ENCODE results near the gene SLC4A2.

Gene SLC4A2

GRCh38 chr7:151116603-151117440 is 57.4 kb downstream of the SLC4A2 start:
- DNase-seq = no peak

GRCh38 chr7:151117565-151117964 is 58.2 kb downstream of the SLC4A2 start:
- Histone ChIP-seq H3K27ac (no peak overlapping the region), H3K36me3 (peaks cover 19 to 58% (median 58%) of the 10 kb centered on the region in 3 donors), H3K27me3 (no peaks in the 10 kb centered on the region), H3K4me3 (no peak overlapping the region), H3K4me1 (peaks cover 0 to 19% (median 8%) of the 10 kb centered on the region in 4 donors), H3K9me3 (no peaks in the 10 kb centered on the region)
- no peak for TF ChIP-seq CTCF (IDR thresholded peaks at IDR 0.05)
- intact Hi-C loops (cut with DNase I; ENCODE audit: low total_unique reads) = loop anchor here (10.0 kb wide), 1 partner anchor 103 kb away; no protein-coding TSS in a partner anchor
- DNase-seq = no peak

More at GRCh38 chr7:151116603-151117440, 57.4 kb downstream of the SLC4A2 start:
- TF ChIP-seq CTCF (IDR thresholded peaks at IDR 0.05) = no peak
- H3K27ac ChIP-seq = no peak overlapping the region
- no peak overlapping the region for H3K4me3 ChIP-seq
- intact Hi-C loops (cut with DNase I; ENCODE audit: low total_unique reads) = loop anchor here (10.0 kb wide), 1 partner anchor 102 kb away; no protein-coding TSS in a partner anchor
- H3K4me1 ChIP-seq = peaks cover 0 to 19% (median 8%) of the 10 kb centered on the region in 4 donors
- no peaks in the 10 kb centered on the region for H3K9me3 ChIP-seq
- no peaks in the 10 kb centered on the region for H3K27me3 ChIP-seq
- H3K36me3 ChIP-seq = peaks cover 19 to 51% (median 50%) of the 10 kb centered on the region in 3 donors

DNA sequence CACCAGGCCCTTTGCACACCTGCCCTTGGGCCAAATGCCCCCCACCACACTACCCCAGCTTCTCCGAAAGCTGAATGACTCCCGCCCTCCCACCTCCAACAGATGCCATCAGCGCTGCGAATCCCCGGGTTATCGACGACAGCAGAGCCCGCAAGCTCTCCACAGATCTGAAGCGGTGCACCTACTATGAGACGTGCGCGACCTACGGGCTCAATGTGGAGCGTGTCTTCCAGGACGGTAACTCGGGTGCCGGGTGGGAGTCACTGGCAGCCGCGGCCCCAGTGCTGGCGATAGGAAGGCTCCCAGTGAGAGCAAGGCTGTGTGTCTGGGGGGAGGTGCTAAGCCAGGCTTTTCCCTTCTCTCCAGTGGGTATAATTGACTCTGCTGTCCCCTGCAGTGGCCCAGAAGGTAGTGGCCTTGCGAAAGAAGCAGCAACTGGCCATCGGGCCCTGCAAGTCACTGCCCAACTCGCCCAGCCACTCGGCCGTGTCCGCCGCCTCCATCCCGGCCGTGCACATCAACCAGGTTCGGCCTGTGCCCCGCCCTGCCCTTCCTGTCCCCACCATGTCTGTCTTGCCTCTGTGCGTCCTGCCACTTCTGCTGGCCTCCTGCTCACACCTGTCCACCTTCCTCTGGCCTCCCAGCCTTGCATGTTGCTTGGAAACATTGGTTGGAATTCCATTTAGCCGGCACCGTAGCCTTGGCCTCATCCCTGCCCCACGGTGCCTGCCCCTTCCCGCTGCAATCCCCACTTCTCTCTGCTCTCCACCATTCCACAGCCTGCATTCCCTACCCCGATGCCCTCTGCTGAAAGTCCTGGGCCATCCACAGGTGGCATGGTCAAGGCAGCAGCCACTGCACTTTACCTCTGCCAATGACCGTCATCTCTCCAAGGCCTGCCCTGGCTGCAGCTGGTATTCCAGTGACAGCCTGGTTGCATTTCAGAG is 59.0 kb downstream of the SLC4A2 start:
- Histone ChIP-seq H3K4me3 (no peak overlapping the region), H3K4me1 (peaks cover 0 to 19% (median 8%) of the 10 kb centered on the region in 4 donors), H3K36me3 (peaks cover 27 to 66% (median 66%) of the 10 kb centered on the region in 3 donors), H3K9me3 (no peaks in the 10 kb centered on the region), H3K27me3 (no peaks in the 10 kb centered on the region), H3K27ac (no peak overlapping the region)
- no peak for DNase-seq
- TF ChIP-seq CTCF (IDR thresholded peaks at IDR 0.05) = no peak
- intact Hi-C loops (cut with DNase I; ENCODE audit: low total_unique reads) = loop anchor here (10.0 kb wide), 1 partner anchor 104 kb away; no protein-coding TSS in a partner anchor

GRCh38 chr7:151119055-151119415 is 59.6 kb downstream of the SLC4A2 start:
- Histone ChIP-seq H3K4me1 (peaks cover 0 to 19% (median 8%) of the 10 kb centered on the region in 4 donors), H3K36me3 (peaks cover 30 to 73% (median 70%) of the 10 kb centered on the region in 3 donors), H3K9me3 (no peaks in the 10 kb centered on the region), H3K27me3 (no peaks in the 10 kb centered on the region), H3K27ac (no peak overlapping the region), H3K4me3 (no peak overlapping the region)
- no peak for TF ChIP-seq CTCF (IDR thresholded peaks at IDR 0.05)
- no peak for DNase-seq
- intact Hi-C loops (cut with DNase I; ENCODE audit: low total_unique reads) = loop anchor here (10.0 kb wide), 1 partner anchor 104 kb away; no protein-coding TSS in a partner anchor

GRCh38 chr7:151119902-151120301 is 60.5 kb downstream of the SLC4A2 start:
- TF ChIP-seq CTCF (IDR thresholded peaks at IDR 0.05) = no peak

More at GRCh38 chr7:151119902-151120301, 60.5 kb downstream of the SLC4A2 start:
- no peaks in the 10 kb centered on the region for H3K9me3 ChIP-seq
- H3K27ac ChIP-seq = no peak overlapping the region
- H3K27me3 ChIP-seq = no peaks in the 10 kb centered on the region
- H3K4me1 ChIP-seq = peaks cover 0 to 13% (median 5%) of the 10 kb centered on the region in 4 donors
- no peak overlapping the region for H3K4me3 ChIP-seq
- peaks cover 30 to 82% (median 78%) of the 10 kb centered on the region in 3 donors for H3K36me3 ChIP-seq
- no peak for DNase-seq
- intact Hi-C loops (cut with DNase I; ENCODE audit: low total_unique reads) = loop anchor here (5.0 to 10.0 kb wide), 2 partner anchors 105 to 182 kb away; no protein-coding TSS in a partner anchor

Measured in tibial artery (tissue), 4 donors.